K562 (cell line): ENCODE measurements around the gene DNAJC11. TPM values are rescaled to one million over a fixed set of nuclear protein-coding genes. Genes with fewer than 3 reads are reported as not detected.
A peak's percentile ranks its signal among the peaks of the same experiment; 100 is the strongest.

ENCODE experiments used
- ATF3 ChIP-seq, 2 experiments: fragments of 450-650 bp in 1 of 2; sonication (generic) in 1 of 2; formaldehyde crosslinking in 1 of 2; IDR thresholded peaks in 1 of 2; conservative IDR thresholded peaks in 1 of 2; 2 replicates each; pipeline versions ENCODE4 v1.6.1 to v1.8.1; 2016 to 2023; ENCODE audit warnings: mild to moderate bottlenecking in 2 of 2, moderate library complexity in 2 of 2, inconsistent platforms in 1 of 2, missing genetic modification reagents in 1 of 2
- ELF4 ChIP-seq: fragments of 450-650 bp; formaldehyde crosslinking; IDR thresholded peaks from 2 replicates; pipeline ENCODE4 v1.4.0; 2022; ENCODE audit warnings: missing genetic modification characterization
- FOXM1 ChIP-seq, 2 experiments: fragments of 450-650 bp in 1 of 2; sonication (generic) in 1 of 2; formaldehyde crosslinking in 1 of 2; IDR thresholded peaks; 2 replicates each; pipeline versions ENCODE4 v1.6.1 to v1.9.0; 2017 to 2022; ENCODE audit warnings: low read depth in 2 of 2, mild to moderate bottlenecking in 2 of 2, missing genetic modification reagents in 1 of 2, moderate library complexity in 1 of 2
- GABPA ChIP-seq: fragments of 200-800 bp; sonication (Bioruptor generic); conservative IDR thresholded peaks from 2 replicates; pipeline ENCODE4 v1.6.1; 2016; ENCODE audit warnings: low read depth, missing genetic modification characterization, missing compliant biosample characterization
- HMGN3 ChIP-seq: IDR thresholded peaks from 2 replicates; pipeline ENCODE4 v1.6.1; 2011; ENCODE audit warnings: borderline replicate concordance, low read depth, mild to moderate bottlenecking, mixed read lengths, low read length; ENCODE audit not compliant: insufficient read length; ENCODE audit errors: extremely low read depth
- HNRNPUL1 ChIP-seq: fragments of 200-400 bp; formaldehyde crosslinking; IDR thresholded peaks from 2 replicates; pipeline ENCODE4 v1.6.1; 2017; ENCODE audit warnings: low read length
- IFI16 ChIP-seq: fragments of 250-450 bp; sonication (Bioruptor Pico); IDR thresholded peaks from 2 replicates; pipeline ENCODE4 v2.1.2; 2022; ENCODE audit warnings: mild to moderate bottlenecking, inconsistent platforms
- ILK ChIP-seq: fragments of 450-650 bp; IDR thresholded peaks from 2 replicates; pipeline ENCODE4 v1.6.1; 2016; ENCODE audit warnings: missing genetic modification characterization, low read depth, mild to moderate bottlenecking, missing compliant biosample characterization, moderate library complexity, borderline replicate concordance
- PYGO2 ChIP-seq: fragments of 450-650 bp; IDR thresholded peaks from 2 replicates; pipeline ENCODE4 v1.6.1; 2016; ENCODE audit warnings: mild to moderate bottlenecking, missing genetic modification characterization, moderate library complexity, missing compliant biosample characterization
- RBFOX2 ChIP-seq: fragments of 200-400 bp; formaldehyde crosslinking; IDR thresholded peaks from 2 replicates; pipeline ENCODE4 v1.6.1; 2017; ENCODE audit warnings: low read depth, mild to moderate bottlenecking, low read length, moderate library complexity
- SPI1 ChIP-seq: IDR thresholded peaks from 2 replicates; pipeline ENCODE4 v1.6.1; 2011; ENCODE audit warnings: low read depth, low read length, control low read depth, borderline replicate concordance
- SRF ChIP-seq, 2 experiments: fragments of 250-450, 450-650 bp in 1 of 2; sonication (Bioruptor Pico) in 1 of 2; sonication (generic) in 1 of 2; formaldehyde crosslinking; IDR thresholded peaks; 2 replicates each; pipeline versions ENCODE4 v1.5.0 to v1.5.1; 2020 to 2022; ENCODE audit warnings: mild to moderate bottlenecking in 1 of 2, missing genetic modification reagents in 1 of 2
- TCF7 ChIP-seq: sonication (generic); IDR thresholded peaks from 2 replicates; pipeline ENCODE4 v1.6.1; 2016; ENCODE audit warnings: antibody characterized with exemption, borderline replicate concordance
- TFAP4 ChIP-seq: sonication (generic); formaldehyde crosslinking; IDR thresholded peaks from 2 replicates; pipeline ENCODE4 v1.8.0; 2022; ENCODE audit warnings: missing genetic modification reagents, mild to moderate bottlenecking, moderate library complexity, borderline replicate concordance
- U2AF1 ChIP-seq: fragments of 200-400 bp; formaldehyde crosslinking; optimal IDR thresholded peaks from 2 replicates; pipeline ENCODE3; 2017; ENCODE audit warnings: mild to moderate bottlenecking, low read depth, low read length, moderate library complexity
- ZBTB7A ChIP-seq: IDR thresholded peaks from 2 replicates; pipeline ENCODE4 v1.6.1; 2011; ENCODE audit warnings: low read depth, mild to moderate bottlenecking, low read length, moderate library complexity, borderline replicate concordance; ENCODE audit not compliant: control insufficient read depth
- ZFP30 ChIP-seq: fragments of 250-450 bp; sonication (Bioruptor Pico); IDR thresholded peaks from 2 replicates; pipeline ENCODE4 v1.8.0; 2022; ENCODE audit warnings: moderate library complexity, mild to moderate bottlenecking, inconsistent platforms, borderline replicate concordance
- ZNF146 ChIP-seq: IDR thresholded peaks from one replicate; pipeline ENCODE4 v1.6.1; 2018; ENCODE audit warnings: missing compliant biosample characterization; ENCODE audit not compliant: unreplicated experiment
- ZNF23 ChIP-seq: fragments of 250-450 bp; sonication (Bioruptor Pico); IDR thresholded peaks from 2 replicates; pipeline ENCODE4 v1.4.0; 2020; ENCODE audit warnings: mild to moderate bottlenecking
- ZNF780A ChIP-seq: fragments of 250-450 bp; sonication (Bioruptor Pico); IDR thresholded peaks from 2 replicates; pipeline ENCODE4 v1.5.0; 2021; ENCODE audit warnings: mild to moderate bottlenecking
- ZNF79 ChIP-seq: fragments of 250-450 bp; sonication (Bioruptor Pico); IDR thresholded peaks from 2 replicates; pipeline ENCODE4 v1.4.0; 2020; ENCODE audit warnings: low read depth, mild to moderate bottlenecking, moderate library complexity
- polyA plus RNA-seq, 8 experiments: library from polyadenylated mRNA; depleted of rRNA in 4 of 8; stranded (reverse) in 5 of 8; unstranded in 3 of 8; fragments of >200 nt; fragmentation: Nextera tagmentation in 2 of 8; fragmentation: Illumina TruSeq in 1 of 8; extraction: Ambion mirVana in 2 of 8; extraction: Trizol in 1 of 8; gene quantifications; 2 replicates each; pipeline versions ENCODE4 v1.2.1 to v1.2.3, GENCODE V29; 2011 to 2014; ENCODE audit warnings: inconsistent platforms in 1 of 8, missing spikeins in 1 of 8
- total RNA-seq, 7 experiments: library from RNA; depleted of rRNA in 6 of 7; stranded (reverse); fragments of >200 nt in 6 of 7; fragmentation: Illumina TruSeq in 2 of 7; extraction: Trizol in 2 of 7; gene quantifications; 2 replicates each; pipeline versions ENCODE4 v1.2.1 to v1.2.3, GENCODE V29; 2011 to 2021; ENCODE audit warnings: low replicate concordance in 1 of 7

The DNAJC11 gene
- total and polyA plus RNA-seq, 9 of the 15 experiments (the other 6 are each of a cell fraction or from before 2014, with no cell fraction given) = 14.1 to 123 (median 76.6) TPM

GRCh38 chr1:6599141-6599975 lies 102.3 kb downstream of the DNAJC11 start (continued):
- no peak for TF ChIP-seq ZNF23 (CRISPR knock-in tag)
- TF ChIP-seq FOXM1 (IDR thresholded peaks at IDR 0.05; ENCODE audit: low read depth) = no peak
- no peak for TF ChIP-seq FOXM1 (CRISPR knock-in tag; IDR thresholded peaks at IDR 0.05; ENCODE audit: low read depth)
- peak; percentile 22 for TF ChIP-seq HMGN3
- 0 out of 2 replicates have a peak, but pooled peaks have one; percentile 42 for TF ChIP-seq SPI1
- TF ChIP-seq TFAP4 (CRISPR knock-in tag) = 0 out of 2 replicates have a peak, but pooled peaks have one; percentile 14
- TF ChIP-seq ZFP30 (CRISPR knock-in tag) = no peak
- no peak for TF ChIP-seq ILK (tag)
- TF ChIP-seq ZNF79 (CRISPR knock-in tag) = no peak
- no peak for TF ChIP-seq IFI16
- no peak for TF ChIP-seq SRF (CRISPR knock-in tag; IDR thresholded peaks at IDR 0.05)
- TF ChIP-seq TCF7 = no peak
- no peak for TF ChIP-seq ELF4
- TF ChIP-seq HNRNPUL1 = no peak
- no peak for TF ChIP-seq PYGO2 (tag)
- TF ChIP-seq U2AF1 = no peak
- TF ChIP-seq ZBTB7A = 0 out of 2 replicates have a peak, but pooled peaks have one; percentile 12
- TF ChIP-seq GABPA (tag) = no peak
- TF ChIP-seq ATF3 (IDR thresholded peaks at IDR 0.05) = peak; percentile 21; the same call in 1 of the 2 replicates
- TF ChIP-seq ATF3 (CRISPR knock-in tag; conservative IDR thresholded peaks at IDR 0.05) = no peak
- no peak for TF ChIP-seq ZNF780A (CRISPR knock-in tag)
- TF ChIP-seq RBFOX2 = peak; percentile 68
- TF ChIP-seq ZNF146 (CRISPR knock-in tag) = no peak
